Mesenchymal stem cell (in vitro differentiated cells and primary cell): ENCODE data around the gene E2F4.

ENCODE experiments used
- DNase-seq: peaks from one replicate; pipeline ENCODE4 v3.0.0-alpha.2; 2013
- H2AFZ ChIP-seq: one replicate; pipeline ENCODE4 v1.6.1; 2013; ENCODE audit warnings: low read depth, mild to moderate bottlenecking, control low read depth, inconsistent platforms, low read length, moderate library complexity
- H2AK5ac ChIP-seq: 2 replicates; pipeline ENCODE4 v1.6.1; 2013; ENCODE audit warnings: low read length, moderate library complexity, mild to moderate bottlenecking, inconsistent platforms; ENCODE audit not compliant: severe bottlenecking
- H2BK120ac ChIP-seq: one replicate; pipeline ENCODE4 v1.6.1; 2013; ENCODE audit warnings: low read depth, mild to moderate bottlenecking, inconsistent platforms, low read length, moderate library complexity
- H2BK12ac ChIP-seq, 2 experiments: one replicate each; pipeline ENCODE4 v1.6.1; 2013; ENCODE audit warnings: inconsistent platforms in 2 of 2, low read length in 2 of 2, mild to moderate bottlenecking in 2 of 2, moderate library complexity in 2 of 2, control low read depth in 1 of 2
- H2BK15ac ChIP-seq: one replicate; pipeline ENCODE4 v1.6.1; 2013; ENCODE audit warnings: mild to moderate bottlenecking, low read depth, inconsistent platforms; ENCODE audit not compliant: poor library complexity, severe bottlenecking
- H2BK5ac ChIP-seq: 2 replicates; pipeline ENCODE4 v1.6.1; 2013; ENCODE audit warnings: low read depth, mild to moderate bottlenecking, low read length, control low read depth, inconsistent platforms; ENCODE audit not compliant: poor library complexity, severe bottlenecking
- H3K14ac ChIP-seq, 2 experiments: one replicate each; pipeline ENCODE4 v1.6.1; 2013; ENCODE audit warnings: inconsistent platforms in 2 of 2, low read length in 2 of 2, control low read depth in 1 of 2, mild to moderate bottlenecking in 1 of 2, moderate library complexity in 1 of 2
- H3K18ac ChIP-seq, 2 experiments: one replicate each; pipeline ENCODE4 v1.6.1; 2013; ENCODE audit warnings: inconsistent platforms in 2 of 2, low read length in 2 of 2, control low read depth in 1 of 2, low read depth in 1 of 2, mild to moderate bottlenecking in 1 of 2
- H3K23ac ChIP-seq, 2 experiments: one replicate each; pipeline ENCODE4 v1.6.1; 2013; ENCODE audit warnings: inconsistent platforms in 2 of 2, low read length in 2 of 2, mild to moderate bottlenecking in 2 of 2, moderate library complexity in 2 of 2, control low read depth in 1 of 2
- H3K27ac ChIP-seq: 2 replicates; pipeline ENCODE4 v1.5.1; 2013; ENCODE audit warnings: mild to moderate bottlenecking, moderate library complexity, low read length, control low read depth, inconsistent platforms; ENCODE audit not compliant: poor library complexity, severe bottlenecking
- H3K27me3 ChIP-seq, 2 experiments: 2 replicates each; pipeline versions ENCODE4 v1.6.1 to v1.7.0; 2013; ENCODE audit warnings: low read length in 2 of 2, mild to moderate bottlenecking in 2 of 2, moderate library complexity in 2 of 2, control low read depth in 1 of 2, inconsistent platforms in 1 of 2; ENCODE audit not compliant: control insufficient read depth in 1 of 2, insufficient read depth in 1 of 2
- H3K36me3 ChIP-seq, 2 experiments: 2 replicates each; pipeline versions ENCODE4 v1.6.1 to v1.7.0; 2013; ENCODE audit warnings: low read length in 2 of 2, control low read depth in 1 of 2, inconsistent platforms in 1 of 2, low read depth in 1 of 2, mild to moderate bottlenecking in 1 of 2; ENCODE audit not compliant: insufficient read depth in 2 of 2, control insufficient read depth in 1 of 2
- H3K4ac ChIP-seq, 2 experiments: one replicate each; pipeline ENCODE4 v1.6.1; 2013; ENCODE audit warnings: inconsistent platforms in 2 of 2, low read length in 2 of 2, mild to moderate bottlenecking in 2 of 2, moderate library complexity in 2 of 2, control low read depth in 1 of 2, low read depth in 1 of 2
- H3K4me1 ChIP-seq: 2 replicates; pipeline ENCODE4 v1.6.1; 2013; ENCODE audit warnings: low read depth, low read length, control low read depth; ENCODE audit not compliant: control insufficient read depth, insufficient read depth
- H3K4me2 ChIP-seq: 2 replicates; pipeline ENCODE4 v1.6.1; 2013; ENCODE audit warnings: low read length, mild to moderate bottlenecking, inconsistent platforms; ENCODE audit not compliant: poor library complexity, severe bottlenecking
- H3K4me3 ChIP-seq, 2 experiments: 2 replicates each; pipeline versions ENCODE4 v1.5.1 to v1.7.0; 2013; ENCODE audit warnings: low read length in 2 of 2, mild to moderate bottlenecking in 2 of 2, control low read depth in 1 of 2, low read depth in 1 of 2; ENCODE audit not compliant: insufficient read depth in 1 of 2
- H3K79me1 ChIP-seq: replicated peaks from 2 replicates; pipeline ENCODE4 v1.6.1; 2013; ENCODE audit warnings: mild to moderate bottlenecking, control low read depth, low read length, inconsistent platforms; ENCODE audit not compliant: poor library complexity, severe bottlenecking
- H3K9ac ChIP-seq: 2 replicates; pipeline ENCODE4 v1.7.0; 2013; ENCODE audit warnings: mild to moderate bottlenecking, low read length, moderate library complexity
- H3K9me3 ChIP-seq: 2 replicates; pipeline ENCODE4 v1.7.0; 2013; ENCODE audit warnings: mild to moderate bottlenecking, low read length; ENCODE audit not compliant: control insufficient read depth
- H4K8ac ChIP-seq: one replicate; pipeline ENCODE4 v1.6.1; 2013; ENCODE audit warnings: inconsistent platforms, mild to moderate bottlenecking, low read length, moderate library complexity
- H4K91ac ChIP-seq: one replicate; pipeline ENCODE4 v1.6.1; 2013; ENCODE audit warnings: mild to moderate bottlenecking, low read length, inconsistent platforms
- WGBS: methylation state at CpG from one replicate; pipeline ENCODE4 v1.1.7; 2013; ENCODE audit warnings: mixed read lengths; 5-methylcytosine and 5-hydroxymethylcytosine counted together

Gene E2F4

GRCh38 chr16:67149276-67150046, 42.5 kb upstream of the E2F4 start:
- H3K18ac ChIP-seq = peak overlapping the region in 1 of 2 experiments; percentile 72
- H3K4me3 ChIP-seq = peak overlapping the region; percentile 60 to 81
- no peak for DNase-seq

DNA sequence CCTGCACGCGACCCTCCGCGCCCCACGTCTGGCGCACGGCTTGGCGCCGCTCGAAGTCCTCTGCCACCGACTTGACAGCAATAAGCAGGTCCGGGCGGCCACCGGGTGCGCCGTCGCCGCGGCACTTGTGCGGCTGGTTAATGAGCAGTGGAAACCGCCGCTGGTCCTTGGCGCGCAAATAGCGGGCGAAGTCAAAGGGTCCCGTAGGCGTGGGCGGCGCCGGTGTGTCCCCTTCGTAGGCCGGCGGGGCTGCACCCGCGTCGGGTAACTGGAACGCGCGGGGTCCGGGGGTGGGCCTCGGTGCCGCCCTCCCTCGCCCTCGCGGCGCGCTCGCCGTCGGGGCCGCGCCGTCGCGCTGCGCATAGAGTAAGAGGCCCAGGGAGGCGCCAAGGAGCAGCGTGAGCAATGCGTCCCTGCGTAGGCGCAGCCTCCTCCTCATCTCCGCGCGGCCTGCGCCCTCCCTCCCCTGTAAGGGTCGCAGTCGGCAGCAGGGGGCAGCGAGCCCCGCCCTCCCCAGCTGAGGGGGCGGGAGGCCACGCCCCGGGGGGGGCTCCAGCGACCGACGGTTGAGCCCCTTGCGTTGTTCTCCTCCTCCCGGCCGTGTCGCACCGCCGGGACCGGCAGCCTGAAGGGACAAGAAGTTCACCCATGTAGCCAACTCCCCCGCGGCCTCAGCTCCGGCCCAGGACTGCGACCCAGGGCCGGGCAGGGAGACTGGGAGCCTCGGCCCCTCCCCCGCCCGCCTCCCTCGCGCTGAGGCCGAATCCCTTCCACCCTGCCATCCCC, 41.7 kb upstream of the E2F4 start:
- peak overlapping the region; percentile 82 for H3K4me2 ChIP-seq
- peak overlapping the region; percentile 94 for H2BK120ac ChIP-seq
- peak overlapping the region; percentile 95 for H4K91ac ChIP-seq
- peak overlapping the region in 1 of 2 experiments; percentile 91 for H3K23ac ChIP-seq
- peak overlapping the region; percentile 88 to 91 for H3K4ac ChIP-seq
- H3K27ac ChIP-seq = no peak overlapping the region
- WGBS = 6% methylated on average over 90 of the region's 94 CpGs
- peak overlapping the region; percentile 60 to 81 for H3K4me3 ChIP-seq
- peaks cover 46 to 50% of the 10 kb centered on the region in 2 experiments for H3K36me3 ChIP-seq
- H2BK15ac ChIP-seq = peak overlapping the region; percentile 71
- H3K9ac ChIP-seq = peak overlapping the region; percentile 94
- H2AK5ac ChIP-seq = no peak overlapping the region
- H3K79me1 ChIP-seq = peaks cover 13% of the 10 kb centered on the region
- peak; percentile 76 for DNase-seq
- peak overlapping the region; percentile 72 to 98 for H3K18ac ChIP-seq
- H2AFZ ChIP-seq = peak overlapping the region; percentile 16
- H4K8ac ChIP-seq = peak overlapping the region; percentile 99
- no peak overlapping the region for H2BK5ac ChIP-seq
- peak overlapping the region in 1 of 2 experiments; percentile 69 for H3K14ac ChIP-seq
- peaks cover 0 to 21% of the 10 kb centered on the region in 2 experiments for H3K27me3 ChIP-seq
- no peaks in the 10 kb centered on the region for H3K9me3 ChIP-seq
- H2BK12ac ChIP-seq = peak overlapping the region; percentile 25 to 39
- H3K4me1 ChIP-seq = peaks cover 33% of the 10 kb centered on the region

More at GRCh38 chr16:67149276-67150046, 42.5 kb upstream of the E2F4 start:
- Histone ChIP-seq H3K79me1 (peaks cover 10% of the 10 kb centered on the region), H3K23ac (peak overlapping the region in 1 of 2 experiments; percentile 9), H2BK5ac (no peak overlapping the region), H2AK5ac (no peak overlapping the region), H2AFZ (no peak overlapping the region), H3K27ac (no peak overlapping the region), H2BK120ac (no peak overlapping the region), H4K91ac (peak overlapping the region; percentile 95), H2BK12ac (peak overlapping the region in 1 of 2 experiments; percentile 39), H3K4ac (peak overlapping the region; percentile 85 to 91), H3K36me3 (peaks cover 54 to 58% of the 10 kb centered on the region in 2 experiments), H3K14ac (no peak overlapping the region), H3K9ac (no peak overlapping the region), H3K9me3 (no peaks in the 10 kb centered on the region), H3K4me1 (peaks cover 26% of the 10 kb centered on the region), H3K27me3 (peaks cover 0 to 15% of the 10 kb centered on the region in 2 experiments), H3K4me2 (no peak overlapping the region), H4K8ac (peak overlapping the region; percentile 99), H2BK15ac (peak overlapping the region; percentile 13)
- WGBS = 76% methylated on average over 77 of the region's 77 CpGs

GRCh38 chr16:67150833-67151396, 41.0 kb upstream of the E2F4 start, which contains the start of gene B3GNT9:
B3GNT9 (minus strand) TSS chr16:67150998; CDS start chr16:67150485, 513 bp downstream.
- Histone ChIP-seq H2BK120ac (peak within 1 kb of the TSS; percentile 94), H3K79me1 (peaks cover 13% of the 10 kb centered on the region), H2BK12ac (peak within 1 kb of the TSS; percentile 25 to 39), H3K4me2 (peak within 1 kb of the TSS; percentile 82), H3K36me3 (peaks cover 39 to 44% of the 10 kb centered on the region in 2 experiments), H3K9ac (peak within 1 kb of the TSS; percentile 94), H3K9me3 (no peaks in the 10 kb centered on the region), H3K14ac (peak within 1 kb of the TSS in 1 of 2 experiments; percentile 69), H3K4me1 (peaks cover 38% of the 10 kb centered on the region), H2BK5ac (no peak within 1 kb of the TSS), H3K4me3 (peak within 1 kb of the TSS; percentile 60 to 81), H3K18ac (peak within 1 kb of the TSS; percentile 72 to 98), H4K91ac (peak within 1 kb of the TSS; percentile 95), H2BK15ac (peak within 1 kb of the TSS; percentile 71), H3K27ac (no peak within 1 kb of the TSS), H2AFZ (peak within 1 kb of the TSS; percentile 16), H3K4ac (peak within 1 kb of the TSS; percentile 88 to 91), H3K27me3 (peaks cover 0 to 25% of the 10 kb centered on the region in 2 experiments), H2AK5ac (peak within 1 kb of the TSS; percentile 66), H4K8ac (peak within 1 kb of the TSS; percentile 99), H3K23ac (peak within 1 kb of the TSS in 1 of 2 experiments; percentile 91)
- peak; percentile 84 for DNase-seq
- 2% methylated on average over 34 of the region's 34 CpGs for WGBS
